H1 (cell line): ENCODE data around the gene TBC1D26. TPM values are rescaled to one million over a fixed set of nuclear protein-coding genes. Genes with fewer than 3 reads are reported as not detected.

Source experiments
- HDAC6 ChIP-seq: IDR thresholded peaks from one replicate; pipeline ENCODE4 v1.7.1; 2012; ENCODE audit warnings: low read depth, mild to moderate bottlenecking, inconsistent platforms, low read length, moderate library complexity
- NANOG ChIP-seq: IDR thresholded peaks from 2 replicates; pipeline ENCODE4 v1.6.1; 2011; ENCODE audit warnings: low read length, low read depth, mild to moderate bottlenecking, inconsistent platforms; ENCODE audit not compliant: insufficient read depth, poor library complexity, severe bottlenecking
- TAF7 ChIP-seq: optimal IDR thresholded peaks from 2 replicates; pipeline ENCODE3; 2011; ENCODE audit warnings: low read depth, mild to moderate bottlenecking, inconsistent platforms, low read length, moderate library complexity, borderline replicate concordance
- polyA plus RNA-seq, 7 experiments: library from polyadenylated mRNA; depleted of rRNA in 3 of 7; stranded (reverse) in 5 of 7; unstranded in 2 of 7; fragments of >200 nt in 5 of 7; fragments of 200-250 nt in 2 of 7; gene quantifications; 1 replicate in 5 of 7; 2 replicates in 1 of 7; 4 replicates in 1 of 7; pipeline versions ENCODE4 v1.2.1 to v1.2.3, GENCODE V29; 2011 to 2013; ENCODE audit warnings: missing spikeins in 2 of 7, mixed read lengths in 2 of 7
- total RNA-seq: library from RNA; stranded (reverse); fragmentation: NEBNext Ultra II Directional; extraction: Animal tissue kit (Norgen Biotek cat#: 25700); gene quantifications from 2 replicates; pipeline ENCODE4 v1.2.1, GENCODE V29; 2021

The TBC1D26 gene
- total and polyA plus RNA-seq, 2 of the 8 experiments (the other 6 are each of a cell fraction or from before 2014, with no cell fraction given) = 0.84 to 1.4 TPM

- TF ChIP-seq NANOG (no peak), TAF7 (no peak), HDAC6 (no peak)
Observed at GRCh38 chr17:15777297-15777696, 45.2 kb downstream of the TBC1D26 start (continued).
